Nephron progenitor cell (in vitro differentiated cells): ENCODE measurements around the gene TMF1.

Source experiments
- DNase-seq: peaks from one replicate; pipeline ENCODE4 v3.0.0; 2021
- H3K27ac Mint-ChIP-seq: 2 replicates; pipeline ENCODE4 v1.8.0; 2021; ENCODE audit warnings: mild to moderate bottlenecking, moderate library complexity, mixed read lengths
- H3K27me3 Mint-ChIP-seq: 2 replicates; pipeline ENCODE4 v1.8.0; 2021; ENCODE audit warnings: mild to moderate bottlenecking, low read depth, mixed read lengths; ENCODE audit not compliant: poor library complexity
- H3K36me3 Mint-ChIP-seq: 2 replicates; pipeline ENCODE4 v1.8.0; 2021; ENCODE audit warnings: low read depth, mixed read lengths
- H3K4me1 Mint-ChIP-seq: 2 replicates; pipeline ENCODE4 v1.8.0; 2021; ENCODE audit warnings: mixed read lengths
- H3K4me3 Mint-ChIP-seq: 2 replicates; pipeline ENCODE4 v1.8.0; 2021; ENCODE audit warnings: mild to moderate bottlenecking, moderate library complexity, mixed read lengths
- H3K9me3 Mint-ChIP-seq: 2 replicates; pipeline ENCODE4 v1.8.0; 2021; ENCODE audit warnings: mild to moderate bottlenecking, moderate library complexity, mixed read lengths
- TF ChIP-seq, protein P1 (sequence below): fragments of 200-600 bp; sonication (generic); IDR thresholded peaks from 2 replicates; pipeline ENCODE4 v1.5.0; 2021; ENCODE audit warnings: antibody characterized with exemption

Gene TMF1

DNA sequence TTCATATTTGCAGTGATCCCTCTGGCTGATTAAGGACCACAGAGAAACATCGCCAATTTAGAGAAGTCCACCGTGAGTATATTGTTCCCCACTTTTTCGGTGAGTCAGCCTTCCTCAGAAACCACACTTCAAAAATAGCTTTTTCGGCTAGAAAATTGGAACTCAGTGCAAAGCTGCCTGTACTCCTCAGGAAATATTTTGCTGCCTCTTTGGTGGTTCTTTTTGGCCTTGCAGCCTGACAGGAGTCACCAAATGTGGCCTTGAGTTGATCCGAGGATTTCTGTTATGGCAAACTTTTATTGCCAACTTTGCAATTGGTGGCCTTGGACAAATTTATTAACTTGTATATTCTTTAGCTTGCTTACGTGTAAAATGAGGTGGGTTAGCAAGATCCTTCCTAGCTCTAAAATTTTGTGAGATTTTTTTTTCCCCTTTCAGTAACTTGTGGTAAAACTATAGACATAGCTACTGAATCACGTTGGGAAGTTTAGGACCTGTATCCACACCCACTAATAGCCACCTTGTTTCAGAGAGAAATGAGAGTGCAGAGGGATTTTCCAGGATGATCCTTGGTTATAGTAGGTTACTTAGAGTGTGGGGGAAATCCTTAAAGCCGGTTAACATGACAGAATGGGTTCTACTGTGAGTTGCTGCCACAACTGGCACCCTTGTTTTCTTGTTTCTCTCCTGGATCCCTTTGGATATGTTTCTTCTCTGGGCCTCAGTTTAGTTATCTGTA lies 42.5 kb upstream of the TMF1 start:
- Mint-ChIP-seq H3K36me3 (peaks cover 19% of the 10 kb centered on the region), H3K4me1 (peaks cover 51% of the 10 kb centered on the region), H3K27me3 (no peaks in the 10 kb centered on the region), H3K4me3 (no peak overlapping the region), H3K9me3 (no peaks in the 10 kb centered on the region), H3K27ac (no peak overlapping the region)
- TF ChIP-seq, protein P1, sequence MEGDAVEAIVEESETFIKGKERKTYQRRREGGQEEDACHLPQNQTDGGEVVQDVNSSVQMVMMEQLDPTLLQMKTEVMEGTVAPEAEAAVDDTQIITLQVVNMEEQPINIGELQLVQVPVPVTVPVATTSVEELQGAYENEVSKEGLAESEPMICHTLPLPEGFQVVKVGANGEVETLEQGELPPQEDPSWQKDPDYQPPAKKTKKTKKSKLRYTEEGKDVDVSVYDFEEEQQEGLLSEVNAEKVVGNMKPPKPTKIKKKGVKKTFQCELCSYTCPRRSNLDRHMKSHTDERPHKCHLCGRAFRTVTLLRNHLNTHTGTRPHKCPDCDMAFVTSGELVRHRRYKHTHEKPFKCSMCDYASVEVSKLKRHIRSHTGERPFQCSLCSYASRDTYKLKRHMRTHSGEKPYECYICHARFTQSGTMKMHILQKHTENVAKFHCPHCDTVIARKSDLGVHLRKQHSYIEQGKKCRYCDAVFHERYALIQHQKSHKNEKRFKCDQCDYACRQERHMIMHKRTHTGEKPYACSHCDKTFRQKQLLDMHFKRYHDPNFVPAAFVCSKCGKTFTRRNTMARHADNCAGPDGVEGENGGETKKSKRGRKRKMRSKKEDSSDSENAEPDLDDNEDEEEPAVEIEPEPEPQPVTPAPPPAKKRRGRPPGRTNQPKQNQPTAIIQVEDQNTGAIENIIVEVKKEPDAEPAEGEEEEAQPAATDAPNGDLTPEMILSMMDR, result no peak
- no peak for DNase-seq

DNA sequence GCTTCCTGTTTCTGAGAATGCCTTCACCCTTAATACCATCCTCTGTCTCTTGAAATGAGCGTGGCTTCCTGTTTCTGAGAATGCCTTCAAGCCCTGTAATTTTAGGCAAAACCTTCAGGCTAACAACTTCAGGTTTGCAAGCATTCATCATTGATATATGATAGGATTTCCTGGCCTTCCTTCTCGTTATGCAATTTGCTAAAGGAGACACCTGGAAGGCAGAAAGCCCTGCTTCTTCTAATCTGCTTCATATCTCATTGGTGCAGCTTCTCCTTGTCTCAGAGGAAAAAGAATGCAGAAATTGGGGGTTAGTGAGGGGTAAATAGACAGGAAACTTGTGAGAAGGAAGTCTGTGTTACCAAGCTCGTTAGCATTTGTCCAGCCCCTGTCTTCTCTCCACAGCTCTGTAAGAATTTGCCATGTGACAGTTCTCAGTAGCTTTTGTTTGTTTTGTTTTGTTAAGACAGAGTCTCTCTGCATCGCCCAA lies 39.9 kb upstream of the TMF1 start:
- TF ChIP-seq, protein P1, result no peak
- no peak for DNase-seq
- H3K9me3 Mint-ChIP-seq, result no peaks in the 10 kb centered on the region
- peaks cover 59% of the 10 kb centered on the region for H3K4me1 Mint-ChIP-seq
- H3K27ac Mint-ChIP-seq, result peak overlapping the region; percentile 82
- H3K27me3 Mint-ChIP-seq, result no peaks in the 10 kb centered on the region
- H3K4me3 Mint-ChIP-seq, result peak overlapping the region; percentile 26
- H3K36me3 Mint-ChIP-seq, result peaks cover 14% of the 10 kb centered on the region

DNA sequence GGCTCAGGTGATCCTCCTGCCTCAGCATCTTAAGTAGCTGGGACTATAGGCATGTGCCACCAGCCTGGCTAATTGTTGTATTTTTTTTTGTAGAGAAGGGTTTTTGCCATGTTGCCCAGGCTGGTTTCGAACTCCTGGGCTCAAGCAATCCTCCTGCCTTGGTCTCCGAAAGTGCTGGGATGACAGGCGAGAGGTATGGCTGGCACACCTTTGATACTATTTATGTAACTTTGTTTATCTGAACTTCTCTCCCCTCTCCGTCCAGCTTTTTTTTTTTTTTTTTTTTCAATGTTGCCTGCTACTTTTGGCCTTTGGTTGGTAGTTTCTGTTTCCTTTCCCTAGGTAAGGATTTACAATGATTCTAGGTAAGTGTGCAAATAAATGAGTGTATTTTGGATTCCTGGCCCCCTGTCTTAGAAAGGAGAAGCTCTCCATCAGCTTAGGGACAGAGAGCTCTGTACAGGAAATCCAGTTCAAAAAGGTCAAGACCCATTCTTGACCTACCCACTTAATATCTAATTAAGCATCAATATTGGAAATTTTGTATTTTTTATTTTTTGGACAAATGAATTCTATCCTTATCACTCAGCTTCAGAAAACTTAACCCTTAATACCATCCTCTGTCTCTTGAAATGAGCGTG lies 39.4 kb upstream of the TMF1 start:
- Mint-ChIP-seq H3K36me3 (peaks cover 14% of the 10 kb centered on the region), H3K9me3 (no peaks in the 10 kb centered on the region), H3K27me3 (no peaks in the 10 kb centered on the region), H3K27ac (peak overlapping the region; percentile 82), H3K4me1 (peaks cover 60% of the 10 kb centered on the region), H3K4me3 (peak overlapping the region; percentile 39)
- no peak for DNase-seq
- TF ChIP-seq, protein P1, result no peak

DNA sequence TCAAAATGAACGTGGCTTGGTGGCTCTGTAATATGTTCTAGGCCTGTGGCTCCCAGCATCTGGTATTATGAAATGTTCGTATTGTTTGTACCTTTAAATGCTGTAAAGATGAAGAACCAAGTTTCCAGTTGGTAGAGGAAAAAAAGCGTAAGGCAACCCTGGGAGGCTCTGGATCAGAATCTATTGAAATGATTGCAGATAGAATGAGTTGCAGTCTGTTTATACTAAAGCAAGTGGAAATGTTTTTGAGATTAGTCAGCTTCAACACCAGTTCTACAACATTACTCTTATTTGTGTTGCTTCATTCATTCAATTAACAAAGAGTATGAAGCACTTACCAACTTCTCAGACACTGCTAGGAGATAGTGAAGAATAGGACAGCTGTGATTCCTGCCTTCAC lies 37.9 kb upstream of the TMF1 start:
- H3K36me3 Mint-ChIP-seq, result peaks cover 14% of the 10 kb centered on the region
- TF ChIP-seq, protein P1, result no peak
- no peak overlapping the region for H3K4me3 Mint-ChIP-seq
- DNase-seq, result no peak
- H3K27me3 Mint-ChIP-seq, result peaks cover 2% of the 10 kb centered on the region
- H3K9me3 Mint-ChIP-seq, result no peaks in the 10 kb centered on the region
- H3K4me1 Mint-ChIP-seq, result peaks cover 58% of the 10 kb centered on the region
- no peak overlapping the region for H3K27ac Mint-ChIP-seq

DNA sequence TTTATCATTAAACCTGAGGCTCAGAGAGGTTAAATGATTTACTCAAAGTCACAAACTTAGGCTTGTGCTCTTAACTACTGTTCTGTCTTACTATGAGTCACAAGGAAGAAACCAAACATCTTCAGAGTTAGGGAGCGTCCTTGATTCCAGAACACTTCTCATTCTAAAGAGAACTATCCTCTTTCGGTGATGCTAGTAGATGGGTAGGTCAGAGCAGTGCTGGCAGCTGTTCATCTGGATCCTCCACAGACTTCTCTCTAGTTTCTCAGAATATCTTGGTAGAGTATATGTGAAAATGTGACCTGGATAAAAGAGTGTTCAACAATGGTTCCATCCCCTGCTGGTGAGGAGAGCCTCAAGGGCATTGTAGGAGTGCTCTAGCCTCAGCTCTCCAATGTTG lies 35.9 kb upstream of the TMF1 start:
- no peak for DNase-seq
- TF ChIP-seq, protein P1, result no peak
- Mint-ChIP-seq H3K27me3 (peaks cover 2% of the 10 kb centered on the region), H3K4me3 (no peak overlapping the region), H3K4me1 (peaks cover 66% of the 10 kb centered on the region), H3K36me3 (peaks cover 14% of the 10 kb centered on the region), H3K27ac (peak overlapping the region; percentile 50), H3K9me3 (no peaks in the 10 kb centered on the region)
